ENCODE results near the gene SUN2. TPM values are rescaled to one million over a fixed set of nuclear protein-coding genes. Genes with fewer than 3 reads are reported as not detected.

Gene SUN2
- total and polyA plus RNA-seq, 2 donors (not counting 1 experiment from before 2014, with no cell fraction given): 224 to 305 TPM

DNA sequence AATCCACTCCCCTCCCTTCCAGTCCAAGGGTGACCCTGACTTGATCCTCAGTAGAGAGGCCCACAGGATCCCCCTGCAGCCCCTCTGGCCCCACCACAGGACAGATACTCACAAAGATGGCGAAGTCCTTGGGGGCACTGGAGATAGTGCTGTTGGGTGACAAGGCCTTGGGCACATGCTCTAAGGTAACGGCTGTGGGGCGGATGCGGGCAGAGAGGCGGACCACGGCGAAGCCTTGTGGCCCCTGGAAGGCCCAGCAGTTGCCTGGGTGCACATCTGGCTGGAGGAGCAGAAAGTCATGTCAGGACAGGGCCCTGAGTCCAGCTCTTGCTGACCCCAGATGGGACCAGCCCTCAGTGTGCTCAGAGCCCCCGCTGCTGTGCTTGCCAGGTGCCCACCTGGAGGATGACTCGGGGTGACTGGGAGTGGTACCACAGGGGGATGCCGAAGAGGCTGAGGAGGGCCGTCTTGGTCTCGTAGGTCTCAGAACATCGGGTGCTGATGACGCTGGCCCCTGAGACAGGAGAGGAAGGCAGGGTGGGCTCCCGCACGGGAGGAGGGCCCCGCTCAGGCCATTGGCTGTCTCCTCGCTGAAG is 17.2 kb downstream of the SUN2 start:
- no peaks in the 10 kb centered on the region for H3K27me3 Mint-ChIP-seq
- H3K27ac Mint-ChIP-seq: no peak overlapping the region
- intact Hi-C loops (cut with micrococcal nuclease): no loop called here
- no peaks in the 10 kb centered on the region for H3K27me3 ChIP-seq (replicated peaks in 1 of 4; ENCODE audit: control extremely low read depth in 1 of 4, control insufficient read depth in 3 of 4, insufficient read depth in 4 of 4, low read length in 3 of 4)
- H2AFZ ChIP-seq (ENCODE audit: insufficient read depth, low read depth, low read length, poor library complexity, severe bottlenecking): no peak overlapping the region
- no peaks in the 10 kb centered on the region for H3K9me3 ChIP-seq (ENCODE audit: control extremely low read depth in 1 of 3, control insufficient read depth in 2 of 3, insufficient read depth in 1 of 3, low read length in 2 of 3)
- no peak for ATAC-seq (ENCODE audit: low read depth)
- H3K4me3 Mint-ChIP-seq: no peak overlapping the region
- H3K4me1 ChIP-seq (ENCODE audit: control insufficient read depth in 2 of 2, insufficient read depth in 2 of 2, low read length in 2 of 2): peaks cover 0 to 13% of the 10 kb centered on the region in 2 donors
- H3K9me3 Mint-ChIP-seq (ENCODE audit: insufficient read depth): no peaks in the 10 kb centered on the region
- no peak overlapping the region for H3K9ac ChIP-seq (ENCODE audit: low read length)
- peaks cover 27% of the 10 kb centered on the region for H3K4me1 Mint-ChIP-seq
- no peak overlapping the region for H3K27ac ChIP-seq (ENCODE audit: low read length in 2 of 2)
- H3K4me2 ChIP-seq (replicated peaks; ENCODE audit: low read depth, low read length, poor library complexity, severe bottlenecking): no peak overlapping the region
- H3K36me3 ChIP-seq (replicated peaks in 1 of 2; ENCODE audit: control extremely low read depth in 1 of 2, control insufficient read depth in 1 of 2, extremely low read depth in 1 of 2, insufficient read depth in 2 of 2, low read length in 1 of 2): peaks cover 7 to 99% of the 10 kb centered on the region in 2 experiments
- DNase-seq: no peak
- H3K79me2 ChIP-seq (ENCODE audit: control insufficient read depth, insufficient read depth, low read length): peaks cover 21% of the 10 kb centered on the region
- ChIA-PET POLR2A (no interaction called here), CTCF (no interaction called here)
- TF ChIP-seq, protein P1, sequence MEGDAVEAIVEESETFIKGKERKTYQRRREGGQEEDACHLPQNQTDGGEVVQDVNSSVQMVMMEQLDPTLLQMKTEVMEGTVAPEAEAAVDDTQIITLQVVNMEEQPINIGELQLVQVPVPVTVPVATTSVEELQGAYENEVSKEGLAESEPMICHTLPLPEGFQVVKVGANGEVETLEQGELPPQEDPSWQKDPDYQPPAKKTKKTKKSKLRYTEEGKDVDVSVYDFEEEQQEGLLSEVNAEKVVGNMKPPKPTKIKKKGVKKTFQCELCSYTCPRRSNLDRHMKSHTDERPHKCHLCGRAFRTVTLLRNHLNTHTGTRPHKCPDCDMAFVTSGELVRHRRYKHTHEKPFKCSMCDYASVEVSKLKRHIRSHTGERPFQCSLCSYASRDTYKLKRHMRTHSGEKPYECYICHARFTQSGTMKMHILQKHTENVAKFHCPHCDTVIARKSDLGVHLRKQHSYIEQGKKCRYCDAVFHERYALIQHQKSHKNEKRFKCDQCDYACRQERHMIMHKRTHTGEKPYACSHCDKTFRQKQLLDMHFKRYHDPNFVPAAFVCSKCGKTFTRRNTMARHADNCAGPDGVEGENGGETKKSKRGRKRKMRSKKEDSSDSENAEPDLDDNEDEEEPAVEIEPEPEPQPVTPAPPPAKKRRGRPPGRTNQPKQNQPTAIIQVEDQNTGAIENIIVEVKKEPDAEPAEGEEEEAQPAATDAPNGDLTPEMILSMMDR (IDR thresholded peaks at IDR 0.05): no peak
- TF ChIP-seq EZH2 (IDR thresholded peaks at IDR 0.05; ENCODE audit: borderline replicate concordance, insufficient read depth, low read depth, low read length, poor library complexity, severe bottlenecking): no peak
- peaks cover 100% of the 10 kb centered on the region for H4K20me1 ChIP-seq (ENCODE audit: control insufficient read depth, insufficient read depth, low read length, poor library complexity, severe bottlenecking)
- WGBS (ENCODE audit: insufficient coverage): 95% methylated on average over 18 of the region's 18 CpGs
- no peak overlapping the region for H3K4me3 ChIP-seq (ENCODE audit: control extremely low read depth in 1 of 5, extremely low read depth in 1 of 5, insufficient read depth in 1 of 5, low read depth in 2 of 5, low read length in 4 of 5)

DNA sequence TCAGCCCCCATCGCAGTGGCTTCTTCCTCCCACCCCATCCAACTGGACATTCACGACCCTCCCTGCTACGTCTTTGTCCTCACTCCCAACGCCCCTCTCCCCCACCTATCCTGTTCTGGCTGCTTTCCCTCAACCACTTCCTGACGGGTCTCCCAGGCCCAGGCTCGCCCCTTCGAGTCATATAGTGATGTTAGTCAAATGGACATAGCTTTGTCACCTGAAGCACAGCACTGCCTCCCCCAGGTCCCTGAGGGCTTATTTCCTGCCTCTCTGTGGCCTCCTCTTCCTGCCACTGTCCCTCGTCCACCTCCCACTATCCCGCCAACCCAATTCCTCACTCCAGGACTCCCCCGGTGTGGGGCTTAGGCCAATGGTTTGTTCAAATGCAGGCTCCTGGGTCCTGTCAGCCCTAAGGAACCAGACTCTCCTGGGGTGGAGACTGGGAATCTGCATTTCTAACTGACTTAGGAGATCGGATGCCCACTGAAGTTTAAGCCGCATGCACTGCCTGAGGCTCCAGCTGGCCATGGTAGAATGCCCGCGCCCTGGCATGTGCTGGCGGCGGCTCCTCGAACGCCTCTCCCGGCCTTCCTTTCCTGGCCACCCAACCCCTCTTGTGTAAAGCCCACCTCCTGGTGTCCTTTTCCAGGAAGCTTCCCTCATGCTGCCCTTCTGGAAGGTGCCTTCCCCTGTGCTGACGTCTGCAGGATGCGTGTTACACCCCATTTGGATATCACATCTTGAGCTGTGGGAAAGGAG is 18.3 kb downstream of the SUN2 start:
- DNase-seq: no peak
- Histone ChIP-seq H3K4me1 (ENCODE audit: control insufficient read depth in 2 of 2, insufficient read depth in 2 of 2, low read length in 2 of 2) (peaks cover 0 to 19% of the 10 kb centered on the region in 2 donors), H3K9me3 (ENCODE audit: control extremely low read depth in 1 of 3, control insufficient read depth in 2 of 3, insufficient read depth in 1 of 3, low read length in 2 of 3) (no peaks in the 10 kb centered on the region), H3K27me3 (replicated peaks in 1 of 4; ENCODE audit: control extremely low read depth in 1 of 4, control insufficient read depth in 3 of 4, insufficient read depth in 4 of 4, low read length in 3 of 4) (no peaks in the 10 kb centered on the region), H2AFZ (ENCODE audit: insufficient read depth, low read depth, low read length, poor library complexity, severe bottlenecking) (no peak overlapping the region), H3K4me2 (replicated peaks; ENCODE audit: low read depth, low read length, poor library complexity, severe bottlenecking) (no peak overlapping the region), H4K20me1 (ENCODE audit: control insufficient read depth, insufficient read depth, low read length, poor library complexity, severe bottlenecking) (peaks cover 98% of the 10 kb centered on the region), H3K36me3 (replicated peaks in 1 of 2; ENCODE audit: control extremely low read depth in 1 of 2, control insufficient read depth in 1 of 2, extremely low read depth in 1 of 2, insufficient read depth in 2 of 2, low read length in 1 of 2) (peaks cover 1 to 92% of the 10 kb centered on the region in 2 experiments), H3K9ac (ENCODE audit: low read length) (no peak overlapping the region), H3K27ac (ENCODE audit: low read length in 2 of 2) (peak overlapping the region in 1 of 2 donors; percentile 30), H3K79me2 (ENCODE audit: control insufficient read depth, insufficient read depth, low read length) (peaks cover 13% of the 10 kb centered on the region), H3K4me3 (ENCODE audit: control extremely low read depth in 1 of 5, extremely low read depth in 1 of 5, insufficient read depth in 1 of 5, low read depth in 2 of 5, low read length in 4 of 5) (no peak overlapping the region)
- Mint-ChIP-seq H3K4me1 (peaks cover 33% of the 10 kb centered on the region), H3K27ac (peak overlapping the region; percentile 87), H3K27me3 (no peaks in the 10 kb centered on the region), H3K9me3 (ENCODE audit: insufficient read depth) (no peaks in the 10 kb centered on the region), H3K4me3 (no peak overlapping the region)
- ChIA-PET CTCF (interaction anchor here (1.7 kb wide), 1 partner anchor 12 kb away, joined by 4 read pairs; no protein-coding TSS in a partner anchor), POLR2A (interaction anchor here (3.5 kb wide), 1 partner anchor 14 kb away, joined by 15 read pairs; no protein-coding TSS in a partner anchor)
- WGBS (ENCODE audit: insufficient coverage): 90% methylated on average over 14 of the region's 21 CpGs
- intact Hi-C loops (cut with micrococcal nuclease): no loop called here
- no peak for ATAC-seq (ENCODE audit: low read depth)
- TF ChIP-seq EZH2 (IDR thresholded peaks at IDR 0.05; ENCODE audit: borderline replicate concordance, insufficient read depth, low read depth, low read length, poor library complexity, severe bottlenecking): no peak
- TF ChIP-seq, protein P1 (IDR thresholded peaks at IDR 0.05): no peak

All from B cell (primary cell).